ENCODE data around the gene MDK. TPM values are rescaled to one million over a fixed set of nuclear protein-coding genes. Genes with fewer than 3 reads are reported as not detected.

The MDK gene
- total RNA-seq, 4 donors from 2014 or later, result 34.4 to 309 (median 180) TPM

- no peak for DNase-seq
- no peaks in the 10 kb centered on the region for H3K27me3 ChIP-seq
- WGBS, 2 donors (ENCODE audit: low coverage in 1 of 2), result 83% methylated on average over 15 of the region's 20 CpGs; no CpG with 5 or more reads in 1 of the 2 donors
- no peaks in the 10 kb centered on the region for H3K36me3 ChIP-seq
- TF ChIP-seq CTCF (IDR thresholded peaks at IDR 0.05), result no peak
- no peak for TF ChIP-seq EP300 (IDR thresholded peaks at IDR 0.05; ENCODE audit: low read depth)
- TF ChIP-seq POLR2A (IDR thresholded peaks at IDR 0.05), result no peak
- TF ChIP-seq POLR2AphosphoS5 (IDR thresholded peaks at IDR 0.05), result no peak
- peak overlapping the region in 3 of 4 donors; percentile 9 to 40 (median 24) for H3K4me3 ChIP-seq
- intact Hi-C loops (cut with DNase I; ENCODE audit: low total_unique reads), result no loop called here
- H3K4me1 ChIP-seq, result peaks cover 22 to 41% (median 26%) of the 10 kb centered on the region in 4 donors
- in situ Hi-C loops (cut with MboI; ENCODE audit: low pct_ligation_motif_present in 1 of 4, low pct_unique_long_range_greater_than_20kb in 1 of 4, low sequenced_read_pairs in 3 of 4), result no loop called here
- peak overlapping the region; percentile 67 to 80 (median 74) for H3K27ac ChIP-seq
- no peaks in the 10 kb centered on the region for H3K9me3 ChIP-seq
Measured at GRCh38 chr11:46362156-46363030, 19.1 kb upstream of the MDK start.

- Histone ChIP-seq H3K9me3 (no peaks in the 10 kb centered on the region), H3K4me1 (peaks cover 23 to 37% (median 27%) of the 10 kb centered on the region in 4 donors), H3K36me3 (no peaks in the 10 kb centered on the region), H3K27me3 (no peaks in the 10 kb centered on the region), H3K4me3 (no peak overlapping the region), H3K27ac (peak overlapping the region; percentile 67 to 80 (median 74))
- DNase-seq, result no peak
- 76% methylated on average over 9 of the region's 9 CpGs; no CpG with 5 or more reads in 1 of the 2 donors for WGBS, 2 donors (ENCODE audit: low coverage in 1 of 2)
- TF ChIP-seq POLR2A (IDR thresholded peaks at IDR 0.05) (no peak), CTCF (IDR thresholded peaks at IDR 0.05) (no peak)
- in situ Hi-C loops (cut with MboI; ENCODE audit: low pct_ligation_motif_present in 1 of 4, low pct_unique_long_range_greater_than_20kb in 1 of 4, low sequenced_read_pairs in 3 of 4) (no loop called here), intact Hi-C loops (cut with DNase I; ENCODE audit: low total_unique reads) (no loop called here)
Measured at GRCh38 chr11:46363031-46363407, 18.4 kb upstream of the MDK start.

GRCh38 chr11:46363455-46364005, 17.9 kb upstream of the MDK start:
- DNase-seq, result no peak
- WGBS, 2 donors (ENCODE audit: low coverage in 1 of 2), result 94% methylated on average over 17 of the region's 21 CpGs; no CpG with 5 or more reads in 1 of the 2 donors
- TF ChIP-seq POLR2A (IDR thresholded peaks at IDR 0.05) (no peak), POLR2AphosphoS5 (IDR thresholded peaks at IDR 0.05) (no peak), EP300 (IDR thresholded peaks at IDR 0.05; ENCODE audit: low read depth) (no peak), CTCF (IDR thresholded peaks at IDR 0.05) (no peak)
- no peaks in the 10 kb centered on the region for H3K9me3 ChIP-seq
- no peaks in the 10 kb centered on the region for H3K27me3 ChIP-seq
- in situ Hi-C loops (cut with MboI; ENCODE audit: low pct_ligation_motif_present in 1 of 4, low pct_unique_long_range_greater_than_20kb in 1 of 4, low sequenced_read_pairs in 3 of 4), result no loop called here
- H3K36me3 ChIP-seq, result no peaks in the 10 kb centered on the region
- intact Hi-C loops (cut with DNase I; ENCODE audit: low total_unique reads), result no loop called here
- peaks cover 23 to 37% (median 27%) of the 10 kb centered on the region in 4 donors for H3K4me1 ChIP-seq
- H3K4me3 ChIP-seq, result no peak overlapping the region
- peak overlapping the region; percentile 27 to 80 (median 69) for H3K27ac ChIP-seq

- Histone ChIP-seq H3K27me3 (no peaks in the 10 kb centered on the region), H3K4me1 (peaks cover 23 to 37% (median 27%) of the 10 kb centered on the region in 4 donors), H3K9me3 (no peaks in the 10 kb centered on the region), H3K36me3 (no peaks in the 10 kb centered on the region), H3K4me3 (no peak overlapping the region), H3K27ac (no peak overlapping the region)
- in situ Hi-C loops (cut with MboI; ENCODE audit: low pct_ligation_motif_present in 1 of 4, low pct_unique_long_range_greater_than_20kb in 1 of 4, low sequenced_read_pairs in 3 of 4), result no loop called here
- no peak for TF ChIP-seq POLR2A (IDR thresholded peaks at IDR 0.05)
- no peak for TF ChIP-seq CTCF (IDR thresholded peaks at IDR 0.05)
- no peak for TF ChIP-seq POLR2AphosphoS5 (IDR thresholded peaks at IDR 0.05)
- 85% methylated on average over 9 of the region's 9 CpGs; no CpG with 5 or more reads in 1 of the 2 donors for WGBS, 2 donors (ENCODE audit: low coverage in 1 of 2)
- no peak for DNase-seq
- intact Hi-C loops (cut with DNase I; ENCODE audit: low total_unique reads), result no loop called here
Measured at GRCh38 chr11:46364056-46364455, 17.4 kb upstream of the MDK start.

Data from transverse colon (tissue), 4 donors.